GM15510 (cell line): ENCODE measurements around the gene CDKN2B-AS1.

Source experiments
- POLR2A ChIP-seq: IDR thresholded peaks from 3 replicates; pipeline ENCODE4 v1.6.1; 2011; ENCODE audit warnings: borderline replicate concordance; ENCODE audit not compliant: insufficient read length; ENCODE audit errors: extremely low read depth

Gene CDKN2B-AS1

DNA sequence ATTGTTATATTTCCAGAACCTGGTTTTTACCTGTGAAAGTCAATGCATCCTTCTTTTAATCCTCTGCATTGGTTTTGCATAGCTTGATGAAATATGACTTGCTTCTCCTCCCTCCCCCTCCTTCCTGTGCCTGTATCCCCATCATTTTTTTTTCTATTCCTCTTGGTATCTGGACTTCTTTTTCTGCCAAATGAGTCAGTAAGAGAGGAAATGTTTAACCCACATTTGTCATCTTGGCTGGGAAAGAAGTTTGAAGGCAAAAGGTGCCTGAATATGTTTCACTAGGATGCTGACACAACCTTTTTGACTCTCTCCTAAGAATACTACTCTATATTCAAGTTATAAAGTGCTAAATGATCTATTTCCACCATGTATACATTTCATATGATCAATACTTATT, 50.0 kb downstream of the CDKN2B-AS1 start:
- no peak for TF ChIP-seq POLR2A

DNA sequence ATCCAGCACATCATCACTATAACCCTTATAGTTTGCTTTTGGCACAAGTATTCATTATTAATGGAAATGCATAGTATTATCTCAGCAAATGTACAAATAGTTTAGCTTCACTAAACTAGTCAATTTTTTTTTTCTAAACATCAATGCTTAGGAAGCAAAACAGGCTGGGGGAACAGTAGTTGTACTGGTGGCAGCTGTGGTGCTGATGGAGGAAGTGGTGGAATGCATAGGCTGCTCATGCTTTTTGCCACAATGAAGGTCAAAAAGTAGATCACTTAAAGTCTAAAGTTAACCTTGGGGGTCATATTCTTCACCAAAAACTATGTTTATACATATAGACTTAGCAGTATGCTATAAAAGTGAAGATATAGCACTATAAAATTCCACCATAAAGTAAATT, 50.8 kb downstream of the CDKN2B-AS1 start:
- TF ChIP-seq POLR2A: no peak

DNA sequence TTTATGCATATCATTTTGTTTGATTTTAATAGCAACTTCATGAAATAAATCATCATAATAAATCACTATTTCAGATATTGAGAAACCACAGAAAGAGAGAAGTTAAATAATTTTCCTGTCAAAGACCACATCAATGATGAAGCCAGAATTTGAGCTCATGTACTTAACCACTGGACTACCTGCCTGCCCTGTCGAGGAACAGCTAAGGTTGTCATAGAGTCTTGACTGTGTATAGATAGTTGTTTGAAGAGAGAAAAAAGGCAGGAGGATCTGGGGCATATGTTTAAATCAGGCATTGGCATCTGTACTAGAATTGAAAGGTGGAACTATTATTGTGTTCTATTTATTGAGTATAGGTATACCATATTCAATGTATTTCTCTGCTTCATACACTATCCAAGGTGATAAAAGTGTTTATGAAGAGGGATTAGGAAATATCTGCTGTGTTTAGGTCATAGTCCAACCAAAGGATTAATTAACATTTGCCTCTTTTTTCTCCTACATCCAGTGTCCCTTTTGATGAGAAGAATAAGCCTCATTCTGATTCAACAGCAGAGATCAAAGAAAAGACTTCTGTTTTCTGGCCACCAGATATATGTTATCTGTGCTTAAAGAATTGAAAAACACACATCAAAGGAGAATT, 51.8 kb downstream of the CDKN2B-AS1 start:
- TF ChIP-seq POLR2A: no peak

DNA sequence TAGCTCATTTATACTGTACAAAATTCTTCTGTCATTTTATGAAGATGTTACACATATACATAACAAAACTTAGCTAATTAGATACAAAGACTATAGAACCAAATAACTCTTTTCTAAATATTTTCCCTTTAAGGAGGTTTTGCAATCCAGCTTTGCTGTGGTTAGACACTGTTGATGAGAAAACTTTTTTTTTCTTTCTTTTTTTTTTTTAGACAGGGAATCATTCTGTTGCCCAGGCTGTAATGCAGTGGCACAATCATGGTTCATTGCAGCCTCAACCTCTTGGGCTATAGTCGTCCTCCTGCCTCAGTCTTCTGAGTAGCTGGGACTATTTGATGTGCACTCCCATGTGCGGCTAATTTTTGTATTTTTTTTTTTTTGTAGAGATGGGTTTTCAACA, 53.0 kb downstream of the CDKN2B-AS1 start:
- TF ChIP-seq POLR2A: no peak

DNA sequence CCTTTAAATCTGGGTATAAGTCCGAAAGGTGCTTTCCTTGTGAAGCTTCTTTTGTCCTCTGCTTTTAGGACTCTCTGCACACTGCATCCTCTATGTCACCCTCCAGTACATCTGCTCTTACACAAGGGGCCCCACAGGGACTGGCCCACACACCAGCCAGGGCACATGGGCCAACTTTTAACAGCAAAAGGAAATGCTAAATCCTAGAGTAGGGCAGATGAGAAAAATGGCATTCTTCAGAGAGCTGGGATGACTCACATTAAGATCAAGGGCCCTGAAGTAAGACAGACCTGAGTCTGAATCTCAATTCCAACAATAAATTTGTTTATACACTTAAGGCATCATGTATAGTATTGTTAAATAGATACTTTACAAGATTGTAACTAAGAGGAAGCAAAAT, 54.8 kb downstream of the CDKN2B-AS1 start:
- no peak for TF ChIP-seq POLR2A

DNA sequence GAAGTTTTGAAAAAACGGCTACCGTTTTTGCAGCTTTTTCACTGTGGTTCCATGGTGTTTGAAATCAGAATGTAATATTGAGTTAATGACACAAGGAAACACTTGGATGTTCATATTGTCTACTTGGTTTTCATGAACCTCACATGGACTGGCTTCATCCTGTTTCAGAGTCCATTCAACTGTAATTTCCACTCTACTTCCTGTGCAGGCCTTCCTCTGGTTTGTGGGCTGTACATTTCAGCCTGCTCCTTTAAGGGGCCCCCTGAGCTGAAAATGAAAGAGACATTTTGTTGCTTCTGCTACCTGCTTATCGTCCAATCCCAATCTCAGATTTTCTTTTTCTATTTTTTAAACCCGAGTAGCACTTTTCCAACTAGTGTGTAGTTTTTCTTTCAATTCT, 56.3 kb downstream of the CDKN2B-AS1 start:
- TF ChIP-seq POLR2A: no peak

DNA sequence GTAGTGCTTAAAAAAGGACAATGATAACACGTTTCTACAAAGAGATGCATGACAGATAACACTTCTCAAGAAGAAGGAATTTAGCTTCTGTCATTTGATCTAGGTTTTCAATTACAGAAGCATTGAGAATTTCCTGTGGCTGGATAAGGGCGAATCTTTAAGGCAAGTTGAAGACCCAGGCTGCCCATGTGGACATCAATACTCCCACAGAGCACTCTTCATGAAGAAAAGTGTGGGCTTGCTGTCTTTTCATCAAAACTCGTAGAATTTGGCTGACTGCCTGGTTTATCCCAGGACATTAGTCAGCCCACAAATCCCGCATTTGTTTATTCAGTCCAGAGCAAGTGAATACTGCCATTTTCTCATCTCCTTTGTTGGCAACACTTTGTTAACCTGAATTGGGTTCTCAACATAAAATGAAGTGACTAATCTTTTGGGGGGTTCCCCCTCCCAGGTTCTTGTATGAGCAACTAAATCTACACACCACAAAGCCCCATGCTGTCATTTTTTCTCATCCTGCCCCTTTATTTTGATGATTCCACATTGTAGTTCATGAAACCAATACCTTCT, 57.9 kb downstream of the CDKN2B-AS1 start:
- TF ChIP-seq POLR2A: no peak

DNA sequence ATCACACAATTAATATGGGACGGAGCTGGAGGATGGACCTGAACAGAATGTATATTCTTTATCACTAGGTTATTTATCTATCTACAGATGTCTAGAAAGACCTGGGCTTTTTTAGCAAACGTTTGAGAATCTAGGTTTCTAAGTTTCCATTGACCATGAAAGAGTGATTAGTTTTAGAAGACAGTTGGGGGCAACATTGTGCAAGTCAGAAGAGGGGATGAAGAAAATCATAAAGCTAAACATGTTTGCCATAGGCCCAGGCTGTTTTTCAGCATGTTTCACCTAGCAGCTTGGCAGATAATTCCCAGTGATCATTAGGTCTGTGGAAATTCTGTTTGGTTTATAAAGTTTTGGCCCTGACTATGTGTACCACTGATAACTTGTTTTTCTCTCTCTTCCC, 58.6 kb downstream of the CDKN2B-AS1 start:
- no peak for TF ChIP-seq POLR2A

DNA sequence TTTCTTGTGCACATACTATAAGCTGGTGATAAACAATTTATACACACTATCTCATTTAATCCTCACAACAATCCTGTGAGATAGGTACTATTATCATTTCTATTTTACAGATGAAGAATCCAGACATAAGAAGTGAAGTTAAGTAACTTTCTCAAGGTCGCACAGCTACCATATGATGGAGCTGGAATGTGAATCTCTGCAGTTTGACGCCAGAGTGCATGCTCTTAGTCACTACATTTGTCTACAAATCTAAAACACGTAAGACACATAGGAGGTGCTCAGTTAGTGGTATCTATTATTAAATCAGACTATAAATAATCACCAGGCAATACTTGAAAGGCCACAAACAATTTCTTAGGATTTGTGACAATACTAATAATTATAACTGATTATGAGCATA, 59.5 kb downstream of the CDKN2B-AS1 start:
- TF ChIP-seq POLR2A: no peak

DNA sequence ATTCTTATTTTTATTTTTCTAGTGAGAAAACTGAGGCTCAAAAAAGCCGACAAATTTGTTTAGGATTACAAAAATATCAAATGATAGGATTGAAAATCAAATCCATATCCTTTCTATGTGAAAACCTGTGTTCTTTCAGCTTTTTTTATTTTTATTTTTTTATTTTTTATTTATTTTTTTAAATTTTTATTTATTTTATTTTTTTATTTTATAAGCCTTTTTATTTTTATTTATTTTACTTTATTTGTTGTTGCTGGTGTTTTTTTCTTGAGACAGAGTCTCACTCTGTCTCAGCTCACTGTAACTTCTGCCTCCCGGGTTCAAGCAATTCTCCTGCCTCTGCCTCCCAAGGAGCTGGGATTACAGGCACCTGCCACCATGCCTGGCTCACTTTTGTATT, 59.9 kb downstream of the CDKN2B-AS1 start:
- TF ChIP-seq POLR2A: no peak

DNA sequence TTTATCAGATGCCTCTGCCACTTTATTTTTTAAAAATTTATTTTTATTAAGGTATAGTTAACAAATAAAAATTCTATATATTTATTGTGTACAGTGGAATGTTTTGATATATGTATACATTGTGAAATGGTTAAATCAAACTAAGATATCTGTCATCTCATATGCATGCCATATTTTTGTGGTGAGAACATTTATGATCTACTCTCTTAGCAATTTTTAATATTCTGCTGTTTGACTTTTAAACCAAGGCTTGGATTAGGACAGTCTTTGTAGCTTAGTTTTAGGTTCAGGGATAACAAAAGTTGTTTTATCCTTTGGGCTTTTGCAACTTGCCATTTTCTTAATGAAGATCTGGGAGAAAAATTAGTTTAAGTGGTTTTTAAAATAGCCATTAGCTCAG, 60.5 kb downstream of the CDKN2B-AS1 start:
- no peak for TF ChIP-seq POLR2A

DNA sequence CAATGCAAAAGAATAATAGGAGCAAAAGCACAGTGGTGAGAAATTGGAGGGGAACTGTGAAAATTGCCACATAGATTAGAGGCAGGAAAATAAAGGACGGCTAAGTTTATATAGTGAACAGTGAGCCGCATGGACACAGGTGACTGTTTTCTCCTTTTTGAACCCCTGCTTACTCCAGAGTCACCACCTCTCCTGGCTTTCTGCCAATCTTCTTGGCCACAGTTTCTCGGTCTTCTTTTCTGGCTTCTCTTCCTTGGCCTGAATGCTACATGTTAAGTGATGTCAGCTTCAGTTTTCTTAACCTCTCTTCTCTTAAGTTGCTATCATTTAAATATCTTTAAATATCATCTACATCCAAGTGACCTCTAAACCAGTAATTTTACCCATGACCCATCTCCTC, 61.8 kb downstream of the CDKN2B-AS1 start:
- TF ChIP-seq POLR2A: no peak

DNA sequence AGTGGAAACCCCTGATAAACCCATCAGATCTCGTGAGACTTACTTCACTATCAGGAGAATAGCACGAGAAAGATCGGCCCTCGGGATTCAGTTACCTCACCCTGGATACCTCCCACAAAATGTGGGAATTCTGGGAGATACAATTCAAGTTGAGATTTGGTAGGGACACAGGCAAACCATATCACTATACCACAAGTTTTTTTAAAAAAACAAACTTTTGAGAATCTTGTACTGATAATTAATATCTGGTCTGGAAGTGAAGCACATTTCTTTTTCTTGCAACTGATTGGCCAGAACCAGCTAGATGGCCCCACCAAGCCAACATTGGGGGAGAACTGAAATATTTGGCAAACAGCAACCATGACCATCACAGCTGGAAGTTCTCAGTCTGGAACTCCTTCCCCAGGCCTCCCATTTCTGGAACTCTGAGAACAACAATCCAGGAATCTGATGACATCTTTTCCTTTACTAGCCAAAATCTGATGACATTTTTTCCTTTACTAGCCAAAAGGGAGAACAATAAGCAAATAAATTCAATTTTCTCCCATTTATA, 66.3 kb downstream of the CDKN2B-AS1 start:
- TF ChIP-seq POLR2A: no peak

DNA sequence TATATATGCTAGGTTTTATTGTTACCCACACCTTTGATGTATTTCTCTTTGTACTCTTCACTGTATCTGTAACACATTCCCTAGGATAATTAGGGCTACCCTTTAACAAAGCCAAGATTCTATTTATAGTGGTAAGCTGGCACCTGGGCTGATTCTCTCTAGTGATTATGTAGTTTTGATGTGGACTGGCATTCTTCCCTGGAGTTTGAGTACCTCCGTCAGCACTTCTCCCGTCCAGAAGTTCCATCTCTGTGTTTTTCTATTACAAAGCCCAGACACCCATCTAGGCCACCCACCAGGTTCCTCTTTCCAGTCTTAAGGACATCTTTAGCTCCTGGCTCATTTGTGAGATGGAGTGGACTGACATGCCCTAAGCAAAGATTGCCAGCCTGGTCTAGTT, 70.4 kb downstream of the CDKN2B-AS1 start:
- TF ChIP-seq POLR2A: no peak

DNA sequence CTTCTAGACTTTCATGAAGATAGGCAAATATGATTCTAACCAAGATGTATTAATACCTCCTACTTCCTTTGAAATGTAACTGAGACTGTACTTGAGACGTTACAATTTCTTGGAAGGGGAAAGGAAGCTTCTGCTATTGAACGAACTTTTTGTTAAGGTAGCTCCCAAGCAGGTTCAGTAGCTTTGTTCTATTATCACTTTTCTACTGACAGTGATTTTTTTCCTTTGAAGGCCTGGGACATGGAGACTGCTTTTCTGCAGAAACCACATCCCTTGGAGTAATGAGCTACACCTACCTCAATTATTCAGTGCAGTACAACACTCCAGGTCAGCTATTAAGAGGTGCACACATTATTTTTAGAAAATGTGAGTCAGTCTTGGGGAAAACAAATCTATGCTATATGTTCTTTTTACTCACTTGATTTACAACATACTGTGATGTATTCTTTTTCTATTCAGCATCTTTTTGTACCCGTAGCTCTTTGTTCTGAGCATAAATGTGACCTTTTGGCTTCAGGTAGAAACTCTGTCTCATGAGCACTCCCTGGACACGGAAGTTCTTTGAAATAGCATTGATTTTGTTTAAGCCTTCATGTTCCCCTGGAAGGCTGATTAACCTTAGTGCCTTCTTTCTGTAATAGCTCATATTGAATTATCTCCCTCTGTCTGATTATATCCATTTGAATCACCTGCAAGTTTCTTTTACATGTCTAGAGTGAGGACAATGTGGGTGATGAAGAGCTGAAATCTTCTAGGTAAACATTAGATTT, 71.0 kb downstream of the CDKN2B-AS1 start:
- TF ChIP-seq POLR2A: no peak

DNA sequence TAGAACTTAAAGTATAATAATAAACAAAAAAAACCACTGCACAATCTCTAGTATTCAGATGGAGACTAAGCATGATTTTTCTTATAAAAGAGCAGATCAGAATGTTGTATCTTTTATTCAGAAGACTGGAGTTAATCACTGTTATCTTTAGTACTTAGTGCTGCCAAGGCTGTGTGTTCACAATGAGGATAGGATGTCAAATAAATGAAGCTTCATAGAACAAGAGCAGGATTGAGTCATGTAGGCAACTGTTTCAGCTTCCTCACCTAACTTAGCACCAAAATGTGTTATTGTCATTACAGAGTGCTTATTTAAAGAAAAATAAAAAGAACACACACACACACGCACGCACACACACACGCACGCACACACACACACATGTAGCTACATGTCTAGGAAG, 72.6 kb downstream of the CDKN2B-AS1 start:
- TF ChIP-seq POLR2A: no peak
